ENCODE measurements around the gene UBE2I. TPM values are rescaled to one million over a fixed set of nuclear protein-coding genes. Genes with fewer than 3 reads are reported as not detected.

Gene UBE2I
- total and polyA plus RNA-seq, 2 of the 4 experiments (the other 2 are of a cell fraction) = 30.8 to 140 TPM

- no peak overlapping the region for H4K91ac ChIP-seq (ENCODE audit: insufficient read depth, low read depth, low read length)
- in situ Hi-C loops (cut with MboI; ENCODE audit: low sequenced_read_pairs) = no loop called here
- WGBS, 2 experiments (ENCODE audit: extremely low coverage in 2 of 2, insufficient read length in 1 of 2) = 92% methylated on average over 10 of the region's 33 CpGs; no CpG with 5 or more reads in 1 of the 2 experiments
- no peak overlapping the region for H3K56ac ChIP-seq (ENCODE audit: extremely low read depth, insufficient read depth, low read length)
- peaks cover 34% of the 10 kb centered on the region for H4K20me1 ChIP-seq (ENCODE audit: insufficient read depth, low read length)
- no peak overlapping the region for H3K18ac ChIP-seq (ENCODE audit: low read depth, low read length)
- H2BK20ac ChIP-seq (ENCODE audit: low read depth, low read length) = no peak overlapping the region
- H2BK120ac ChIP-seq (ENCODE audit: low read depth, low read length) = no peak overlapping the region
- H3K9me3 ChIP-seq (ENCODE audit: control insufficient read depth, insufficient read depth, low read length) = no peaks in the 10 kb centered on the region
- peaks cover 24 to 83% of the 10 kb centered on the region in 2 experiments for H3K79me1 ChIP-seq (ENCODE audit: low read depth in 1 of 2, low read length in 2 of 2)
- H3K4ac ChIP-seq (ENCODE audit: low read depth, low read length) = no peak overlapping the region
- H2AFZ ChIP-seq (replicated peaks; ENCODE audit: low read length, poor library complexity) = no peak overlapping the region
- H3K9ac ChIP-seq (ENCODE audit: low read depth, low read length) = no peak overlapping the region
- H2BK5ac ChIP-seq (ENCODE audit: low read depth, low read length, poor library complexity, severe bottlenecking) = no peak overlapping the region
- H4K5ac ChIP-seq (ENCODE audit: low read depth, low read length) = no peak overlapping the region
- no peak for DNase-seq
- no peak for ATAC-seq (ENCODE audit: low read depth)
- no peak overlapping the region for H3K27ac ChIP-seq (ENCODE audit: insufficient read depth, low read length)
- H2AK5ac ChIP-seq (ENCODE audit: low read depth, low read length) = no peak overlapping the region
- H3K4me2 ChIP-seq (ENCODE audit: low read depth, low read length) = no peak overlapping the region
- H3K9me1 ChIP-seq (ENCODE audit: insufficient read depth, low read length) = peaks cover 7% of the 10 kb centered on the region
- no peak overlapping the region for H2AK9ac ChIP-seq (replicated peaks; ENCODE audit: low read depth, low read length, poor library complexity)
- no peak overlapping the region for H3K4me3 ChIP-seq (ENCODE audit: insufficient read depth, low read depth, low read length)
- no TSS peak for BruUV-seq (replicated peaks)
- peaks cover 7% of the 10 kb centered on the region for H3K4me1 ChIP-seq (ENCODE audit: control insufficient read depth, insufficient read depth, low read length)
- H4K8ac ChIP-seq (ENCODE audit: low read depth in 2 of 2, low read length in 2 of 2) = no peak overlapping the region
- H3K23ac ChIP-seq (ENCODE audit: low read depth, low read length) = no peak overlapping the region
- ChIA-PET POLR2A (ENCODE audit: unreplicated experiment) (no interaction called here), CTCF (no interaction called here)
- H3K14ac ChIP-seq (replicated peaks; ENCODE audit: low read depth, low read length) = no peak overlapping the region
- dilution Hi-C loops (cut with HindIII; ENCODE audit: low sequenced_read_pairs, unreplicated experiment) = no loop called here
- no peak overlapping the region for H2BK15ac ChIP-seq (ENCODE audit: low read depth, low read length)
- intact Hi-C loops (cut with micrococcal nuclease) = no loop called here
- H3K36me3 ChIP-seq (ENCODE audit: control insufficient read depth, insufficient read depth, low read length) = peaks cover 8% of the 10 kb centered on the region
- no peaks in the 10 kb centered on the region for H3K27me3 ChIP-seq (ENCODE audit: control insufficient read depth, insufficient read depth, low read length)
- TF ChIP-seq MXI1 (IDR thresholded peaks at IDR 0.05; ENCODE audit: borderline replicate concordance, low read depth, low read length) = no peak
- TF ChIP-seq CHD1 (IDR thresholded peaks at IDR 0.05; ENCODE audit: low read depth, low read length) = no peak
- TF ChIP-seq CEBPB (IDR thresholded peaks at IDR 0.05; ENCODE audit: low read depth, low read length) = no peak
- no peak for TF ChIP-seq CTCF (conservative IDR thresholded peaks at IDR 0.05; ENCODE audit: low read depth, low read length)
Observed at GRCh38 chr16:1356061-1356900, 46.8 kb downstream of the UBE2I start.
